Progenitor cell of endocrine pancreas (in vitro differentiated cells): ENCODE data around the gene GPR55. TPM values are rescaled to one million over a fixed set of nuclear protein-coding genes. Genes with fewer than 3 reads are reported as not detected.

Source experiments
- DNase-seq: peaks from one replicate; pipeline ENCODE4 v3.0.0; 2021; ENCODE audit warnings: low spot score; ENCODE audit not compliant: unreplicated experiment
- H3K27ac Mint-ChIP-seq: 2 replicates; pipeline ENCODE4 v1.8.0; 2021; ENCODE audit warnings: mild to moderate bottlenecking, moderate library complexity, mixed read lengths
- H3K27me3 Mint-ChIP-seq: 2 replicates; pipeline ENCODE4 v1.8.0; 2021; ENCODE audit warnings: mixed read lengths
- H3K36me3 Mint-ChIP-seq: 2 replicates; pipeline ENCODE4 v1.8.0; 2022; ENCODE audit warnings: mixed read lengths; ENCODE audit not compliant: insufficient read depth
- H3K4me1 Mint-ChIP-seq: 2 replicates; pipeline ENCODE4 v1.8.0; 2021; ENCODE audit warnings: low read depth, mixed read lengths
- H3K4me3 Mint-ChIP-seq: 2 replicates; pipeline ENCODE4 v1.8.0; 2021; ENCODE audit warnings: low read depth, mild to moderate bottlenecking, moderate library complexity, mixed read lengths
- H3K9me3 Mint-ChIP-seq: 2 replicates; pipeline ENCODE4 v1.8.0; 2021; ENCODE audit warnings: low read depth, mixed read lengths
- total RNA-seq: library from RNA; stranded (reverse); gene quantifications from 2 replicates; pipeline ENCODE4 v1.2.1, GENCODE V29; 2021
- TF ChIP-seq, protein P1 (sequence below): fragments of 200-600 bp; sonication (generic); IDR thresholded peaks from one replicate; pipeline ENCODE4 v1.5.0; 2021; ENCODE audit warnings: antibody characterized with exemption, mild to moderate bottlenecking; ENCODE audit not compliant: unreplicated experiment

GPR55 gene
- total RNA-seq, 1 donor from 2014 or later, result not detected

DNA sequence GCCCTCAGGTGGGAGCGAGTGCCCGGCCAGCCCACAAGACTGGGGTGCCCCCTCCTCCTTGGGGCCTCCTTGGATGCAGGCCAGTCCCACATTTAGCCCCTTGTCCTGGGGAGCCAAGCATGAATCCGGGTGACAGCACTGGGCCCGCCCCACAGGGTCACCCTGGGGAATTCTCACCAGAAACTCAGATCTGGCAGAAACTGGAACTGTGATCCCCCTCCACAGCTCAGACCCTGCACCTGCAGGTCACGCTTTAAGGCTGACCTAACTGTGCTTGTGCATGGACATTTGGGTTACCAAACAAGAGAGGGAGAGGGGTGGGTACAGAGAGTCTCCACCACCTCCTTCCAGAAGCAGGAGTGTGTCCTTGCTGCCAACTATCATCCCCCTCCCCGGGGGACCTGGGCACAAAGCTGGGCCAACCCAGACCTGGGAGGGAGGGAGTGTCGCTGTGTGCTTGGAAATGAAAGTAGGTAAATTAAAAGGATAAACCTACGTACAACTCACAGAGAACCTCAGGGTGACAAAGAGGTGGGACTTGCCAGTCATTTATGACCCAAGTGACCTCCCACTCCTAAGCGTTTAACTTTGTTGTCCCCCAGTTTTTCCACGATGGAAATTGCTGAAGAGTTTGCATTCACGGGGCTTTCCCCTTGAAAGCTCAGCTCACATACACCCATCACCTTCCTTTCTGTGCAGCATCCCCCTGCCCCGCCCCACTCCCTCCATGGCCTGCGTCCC, 51.2 kb downstream of the GPR55 start:
- Mint-ChIP-seq H3K36me3 (peaks cover 7% of the 10 kb centered on the region), H3K9me3 (no peaks in the 10 kb centered on the region), H3K27me3 (no peaks in the 10 kb centered on the region), H3K4me1 (peaks cover 23% of the 10 kb centered on the region), H3K27ac (no peak overlapping the region), H3K4me3 (no peak overlapping the region)
- DNase-seq, result no peak
- TF ChIP-seq, protein P1, sequence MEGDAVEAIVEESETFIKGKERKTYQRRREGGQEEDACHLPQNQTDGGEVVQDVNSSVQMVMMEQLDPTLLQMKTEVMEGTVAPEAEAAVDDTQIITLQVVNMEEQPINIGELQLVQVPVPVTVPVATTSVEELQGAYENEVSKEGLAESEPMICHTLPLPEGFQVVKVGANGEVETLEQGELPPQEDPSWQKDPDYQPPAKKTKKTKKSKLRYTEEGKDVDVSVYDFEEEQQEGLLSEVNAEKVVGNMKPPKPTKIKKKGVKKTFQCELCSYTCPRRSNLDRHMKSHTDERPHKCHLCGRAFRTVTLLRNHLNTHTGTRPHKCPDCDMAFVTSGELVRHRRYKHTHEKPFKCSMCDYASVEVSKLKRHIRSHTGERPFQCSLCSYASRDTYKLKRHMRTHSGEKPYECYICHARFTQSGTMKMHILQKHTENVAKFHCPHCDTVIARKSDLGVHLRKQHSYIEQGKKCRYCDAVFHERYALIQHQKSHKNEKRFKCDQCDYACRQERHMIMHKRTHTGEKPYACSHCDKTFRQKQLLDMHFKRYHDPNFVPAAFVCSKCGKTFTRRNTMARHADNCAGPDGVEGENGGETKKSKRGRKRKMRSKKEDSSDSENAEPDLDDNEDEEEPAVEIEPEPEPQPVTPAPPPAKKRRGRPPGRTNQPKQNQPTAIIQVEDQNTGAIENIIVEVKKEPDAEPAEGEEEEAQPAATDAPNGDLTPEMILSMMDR, result no peak

DNA sequence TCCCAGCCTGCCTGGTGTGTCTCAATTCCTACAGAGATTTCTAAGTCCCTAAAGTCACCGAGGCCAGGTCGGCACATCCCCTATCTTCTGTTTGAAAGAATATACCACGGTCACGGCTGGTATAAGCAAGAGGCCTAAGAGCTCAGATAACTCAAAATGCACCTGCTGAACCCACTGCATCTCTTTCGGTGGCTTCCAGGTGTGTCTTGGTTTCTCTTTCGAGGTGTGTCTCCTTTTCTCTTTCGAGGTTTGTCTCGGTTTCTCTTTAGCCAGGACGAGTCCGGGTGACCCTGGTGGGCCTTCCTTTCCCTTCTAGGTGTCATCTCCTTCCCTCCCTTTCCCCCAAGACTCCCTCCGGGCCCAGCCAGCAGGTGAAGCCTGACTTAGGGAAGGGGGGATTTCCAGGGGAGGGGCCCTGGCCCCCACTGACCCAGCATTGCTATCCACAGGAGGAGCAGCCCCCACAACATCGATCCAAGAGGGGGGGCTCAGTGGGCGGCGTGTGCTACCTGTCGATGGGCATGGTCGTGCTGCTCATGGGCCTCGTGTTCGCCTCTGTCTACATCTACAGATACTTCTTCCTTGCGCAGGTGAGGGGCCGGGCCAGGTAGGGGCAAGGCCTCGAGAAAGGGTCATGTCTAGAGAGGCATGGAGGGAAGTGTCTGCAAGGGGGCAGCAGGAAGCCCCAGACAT, 51.9 kb downstream of the GPR55 start:
- H3K9me3 Mint-ChIP-seq, result no peaks in the 10 kb centered on the region
- H3K4me3 Mint-ChIP-seq, result no peak overlapping the region
- H3K27ac Mint-ChIP-seq, result peak overlapping the region; percentile 34
- H3K36me3 Mint-ChIP-seq, result peaks cover 7% of the 10 kb centered on the region
- peaks cover 29% of the 10 kb centered on the region for H3K4me1 Mint-ChIP-seq
- H3K27me3 Mint-ChIP-seq, result no peaks in the 10 kb centered on the region
- DNase-seq, result peak; percentile 5
- TF ChIP-seq, protein P1, result no peak

DNA sequence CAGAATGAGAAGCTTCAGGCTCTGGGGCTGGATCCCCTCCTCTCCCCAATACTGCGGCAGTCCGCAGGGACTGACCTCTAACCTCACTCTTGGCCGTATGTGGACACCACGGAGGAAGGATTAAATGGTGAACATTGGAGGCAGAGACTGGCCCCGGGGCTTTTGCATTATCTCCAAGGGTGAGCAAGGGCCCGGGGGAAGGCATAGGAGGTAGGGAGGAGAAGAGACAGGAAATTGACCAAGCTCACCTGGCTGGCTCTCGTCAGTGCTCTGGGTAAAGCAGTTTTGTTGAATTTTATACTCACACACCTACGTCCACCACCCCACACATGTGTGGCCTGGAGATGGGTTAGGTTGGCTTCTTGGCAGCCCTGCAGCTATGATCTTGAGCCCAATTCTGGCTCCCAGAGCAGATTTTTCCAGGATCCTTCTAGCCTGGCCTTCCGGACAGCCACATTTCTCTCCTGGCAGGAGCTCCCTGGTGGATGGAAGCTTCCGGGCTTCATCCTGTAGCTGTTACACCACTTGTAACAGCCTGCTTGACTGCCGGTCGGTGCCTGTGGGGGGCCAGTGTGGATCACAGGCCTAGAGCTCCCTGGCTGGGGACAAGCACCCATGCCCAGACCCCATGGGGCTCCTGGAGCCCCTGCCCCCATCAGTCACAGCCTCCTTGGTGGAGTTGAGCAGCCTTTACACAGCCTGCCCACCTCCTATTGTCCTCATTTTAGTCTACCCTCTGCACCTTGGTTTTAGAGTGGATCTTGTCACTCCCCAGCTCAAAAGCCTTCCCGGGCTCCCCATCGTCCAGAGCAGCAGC, 52.7 kb downstream of the GPR55 start:
- DNase-seq, result no peak
- TF ChIP-seq, protein P1, result no peak
- Mint-ChIP-seq H3K4me1 (peaks cover 32% of the 10 kb centered on the region), H3K9me3 (no peaks in the 10 kb centered on the region), H3K27ac (peak overlapping the region; percentile 34), H3K36me3 (peaks cover 5% of the 10 kb centered on the region), H3K4me3 (no peak overlapping the region), H3K27me3 (no peaks in the 10 kb centered on the region)

DNA sequence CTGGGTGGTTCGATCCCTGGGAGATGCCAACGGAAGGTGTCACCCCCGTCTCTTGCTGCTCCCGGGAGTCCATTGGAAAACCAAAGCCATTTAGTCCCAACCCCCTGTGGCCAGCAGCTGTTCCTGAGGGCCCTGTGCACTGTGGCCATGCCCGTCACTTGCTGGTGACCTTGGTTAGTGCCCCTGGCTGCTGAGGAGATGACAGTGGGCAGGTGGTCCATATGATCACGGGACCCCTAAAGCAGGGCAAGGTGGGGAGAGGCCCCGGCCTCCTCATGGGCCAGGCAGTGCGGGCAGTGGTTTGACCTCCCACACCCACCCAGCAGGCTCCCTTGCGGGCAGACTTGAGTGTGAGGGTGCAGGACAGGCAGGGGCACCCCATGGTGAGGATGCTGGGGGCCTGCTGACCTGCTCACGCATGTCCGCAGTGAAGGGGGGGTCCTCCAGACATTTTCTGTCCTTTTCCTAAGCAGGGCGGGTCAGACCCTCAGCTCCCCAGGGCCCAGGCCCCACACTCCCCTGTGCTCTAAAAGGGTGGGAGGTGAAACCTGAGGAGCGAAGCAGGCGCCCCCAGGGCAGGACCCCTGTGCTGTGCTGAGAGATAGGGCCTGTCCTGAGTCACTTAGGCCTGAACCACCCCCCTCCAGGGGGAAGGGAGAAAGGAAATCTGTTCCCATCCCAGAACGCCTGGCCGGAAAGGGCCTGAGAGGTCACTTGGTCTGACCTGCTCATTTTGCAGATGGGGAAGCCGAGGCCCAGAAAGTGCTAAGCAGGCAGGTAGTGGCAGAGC, 53.5 kb downstream of the GPR55 start:
- Mint-ChIP-seq H3K4me3 (no peak overlapping the region), H3K9me3 (no peaks in the 10 kb centered on the region), H3K27me3 (no peaks in the 10 kb centered on the region), H3K4me1 (peaks cover 39% of the 10 kb centered on the region), H3K36me3 (peaks cover 5% of the 10 kb centered on the region), H3K27ac (peak overlapping the region; percentile 93)
- DNase-seq, result peak; percentile 7
- TF ChIP-seq, protein P1, result no peak
